ENCODE measurements around the gene FGFR2.

FGFR2 gene

GRCh38 chr10:121610798-121611323, 12.6 kb upstream of the FGFR2 start:
- DNase-seq (ENCODE audit: low read depth) = no peak

DNA sequence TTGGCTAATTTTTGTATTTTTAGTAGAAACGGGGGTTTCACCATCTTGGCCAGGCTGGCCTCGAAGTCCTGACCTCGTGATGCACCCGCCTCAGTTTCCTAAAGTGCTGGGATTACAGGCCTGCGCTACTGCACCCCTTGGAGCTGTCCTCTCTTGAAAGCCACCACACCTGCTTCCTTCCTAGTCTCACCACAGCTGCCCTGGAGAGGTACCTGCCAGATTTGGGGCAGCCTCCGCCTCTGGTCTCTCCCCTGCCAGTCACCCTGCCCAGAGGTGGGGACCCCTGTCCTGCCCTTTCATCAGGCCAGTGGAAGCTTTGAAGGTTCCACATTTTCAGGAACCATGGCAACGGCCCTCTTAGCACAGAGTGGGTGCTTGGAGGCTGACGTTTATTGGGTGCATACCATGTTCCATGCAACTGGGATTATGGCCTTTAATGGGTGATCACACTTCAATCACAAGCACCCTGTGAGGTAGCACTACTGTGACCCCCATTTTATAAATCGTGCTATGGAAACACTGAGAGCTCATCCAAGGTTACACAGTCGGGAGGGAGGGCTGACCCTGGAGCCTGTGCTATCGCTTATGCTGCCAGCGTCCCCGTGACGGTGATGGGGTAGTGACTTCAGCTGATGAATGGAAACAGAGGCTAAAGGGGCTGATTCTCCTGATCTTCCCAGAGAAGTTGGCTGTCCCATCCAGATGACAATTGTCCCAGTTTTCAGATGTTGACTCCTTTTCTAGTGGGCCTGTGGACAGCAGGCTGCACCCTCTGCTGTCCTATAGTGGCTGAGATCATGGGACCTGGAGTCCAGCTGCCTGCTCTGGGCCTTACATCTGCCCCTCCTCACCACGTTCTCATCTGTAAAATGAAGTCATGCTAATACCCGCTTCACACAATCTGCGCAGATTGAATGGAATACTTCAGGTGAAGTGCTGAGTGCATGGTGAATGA, 11.5 kb upstream of the FGFR2 start:
- no peak for DNase-seq (ENCODE audit: low read depth)

- peak; percentile 54 for DNase-seq (ENCODE audit: low read depth)
Observed at GRCh38 chr10:121608469-121609190, 10.4 kb upstream of the FGFR2 start.

GRCh38 chr10:121607310-121608055, 9.2 kb upstream of the FGFR2 start:
- no peak for DNase-seq (ENCODE audit: low read depth)

GRCh38 chr10:121605708-121606107, 7.5 kb upstream of the FGFR2 start:
- no peak for DNase-seq (ENCODE audit: low read depth)

DNA sequence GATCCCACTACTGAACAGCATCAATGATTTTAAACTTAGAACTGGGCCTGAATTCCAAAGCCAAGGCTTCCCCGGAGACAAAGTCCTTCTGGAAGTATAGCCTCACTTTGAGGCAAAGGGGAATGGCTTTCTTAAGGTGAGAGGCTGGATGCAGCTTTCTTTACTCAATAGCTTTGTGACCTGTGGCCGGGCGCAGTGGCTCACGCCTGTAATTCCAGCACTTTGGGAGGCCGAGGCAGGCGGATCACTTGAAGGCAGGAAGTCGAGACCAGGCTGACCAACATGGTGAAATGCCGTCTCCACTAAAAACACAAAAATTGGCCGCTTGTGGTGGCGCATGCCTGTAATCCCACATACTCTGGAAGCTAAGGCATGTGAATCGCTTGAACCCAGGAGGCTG, 3.2 kb upstream of the FGFR2 start:
- no peak for DNase-seq (ENCODE audit: low read depth)

DNA sequence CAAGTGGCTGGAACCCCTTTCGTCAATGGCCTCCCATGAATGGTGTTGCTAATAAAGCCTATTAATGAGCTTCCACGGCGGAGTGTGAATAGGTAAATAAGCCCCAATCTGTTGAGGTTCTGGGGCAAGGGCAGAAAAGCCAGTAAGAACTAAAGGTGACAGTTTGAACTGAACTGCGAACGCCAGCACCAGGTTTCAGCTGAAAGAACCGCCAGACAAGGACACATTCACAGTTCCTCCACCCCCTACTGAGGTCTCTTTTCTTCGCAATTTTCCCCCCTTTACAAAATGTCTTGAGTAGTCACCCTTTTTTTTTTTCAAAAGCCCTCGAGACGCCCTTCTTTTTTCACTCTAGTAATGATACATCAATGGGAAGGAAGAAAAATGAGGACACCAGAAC, 2.4 kb upstream of the FGFR2 start:
- DNase-seq (ENCODE audit: low read depth) = no peak

- DNase-seq (ENCODE audit: low read depth) = no peak
Observed at GRCh38 chr10:121599947-121600346, 1.7 kb upstream of the FGFR2 start.

DNA sequence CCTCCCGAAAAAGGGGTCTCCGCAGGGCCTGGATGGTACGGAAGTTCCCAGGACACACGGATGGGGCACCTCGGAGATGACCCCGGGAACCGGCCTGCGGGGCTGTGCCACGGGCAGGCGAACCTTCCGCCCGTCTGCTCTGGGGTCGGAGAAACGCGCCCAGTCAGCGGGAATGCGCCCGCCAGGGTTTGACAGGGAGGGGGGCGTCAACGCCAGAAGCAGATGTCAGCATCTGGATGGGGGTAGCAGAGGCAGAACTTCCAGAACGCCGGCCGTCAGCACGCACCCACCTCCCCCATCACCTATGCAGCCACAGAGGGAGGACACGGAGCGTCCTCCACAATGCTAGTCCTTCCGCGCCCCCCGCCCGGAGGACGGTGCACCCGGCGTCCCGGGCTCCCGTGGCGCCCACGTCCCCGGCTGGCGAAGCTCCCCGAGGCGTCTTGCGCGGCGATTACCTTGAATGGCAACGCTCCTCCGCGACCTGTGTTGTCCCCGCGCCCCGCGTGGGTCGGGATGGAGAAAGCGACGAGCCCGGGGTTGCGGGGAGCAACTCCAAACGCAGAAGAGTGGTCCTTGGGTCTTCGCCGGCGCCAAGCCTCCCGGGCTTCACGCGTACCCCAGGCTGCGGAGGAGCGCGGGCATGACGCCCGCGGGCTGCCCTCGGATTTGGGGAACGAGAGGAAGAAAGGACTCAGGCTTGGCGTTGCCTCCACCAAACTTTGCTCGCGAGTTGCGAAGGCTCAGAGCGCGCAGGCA, 561 bp downstream of the FGFR2 start:
- DNase-seq (ENCODE audit: low read depth) = no peak

GRCh38 chr10:121596689-121597503, 1.3 kb downstream of the FGFR2 start:
- DNase-seq (ENCODE audit: low read depth) = no peak

- no peak for DNase-seq (ENCODE audit: low read depth)
Observed at GRCh38 chr10:121595806-121596688, 2.2 kb downstream of the FGFR2 start.

DNA sequence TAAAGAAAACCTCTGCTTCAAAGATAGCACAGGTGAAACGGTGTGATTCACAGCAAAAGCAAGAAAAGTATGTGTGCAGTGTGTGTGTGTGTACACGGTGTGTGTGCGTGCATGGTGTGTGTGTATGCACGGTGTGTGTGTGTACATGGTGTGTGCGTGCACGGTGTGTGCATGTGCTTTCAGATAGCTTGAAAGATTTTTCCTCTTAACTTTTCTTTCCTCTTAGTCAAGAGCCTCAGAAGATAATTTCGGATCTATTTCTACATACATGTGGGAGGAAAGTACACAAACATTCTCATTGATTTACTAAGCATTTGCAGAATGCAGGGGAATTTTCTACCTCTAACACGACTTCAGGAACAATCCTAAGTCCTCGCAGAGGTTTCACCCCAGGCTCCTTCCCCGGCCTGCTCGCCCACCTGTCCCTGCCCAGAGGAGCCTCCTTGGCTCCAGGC, 2.9 kb downstream of the FGFR2 start:
- no peak for DNase-seq (ENCODE audit: low read depth)

- DNase-seq (ENCODE audit: low read depth) = no peak
Observed at GRCh38 chr10:121594623-121595350, 3.5 kb downstream of the FGFR2 start.

DNA sequence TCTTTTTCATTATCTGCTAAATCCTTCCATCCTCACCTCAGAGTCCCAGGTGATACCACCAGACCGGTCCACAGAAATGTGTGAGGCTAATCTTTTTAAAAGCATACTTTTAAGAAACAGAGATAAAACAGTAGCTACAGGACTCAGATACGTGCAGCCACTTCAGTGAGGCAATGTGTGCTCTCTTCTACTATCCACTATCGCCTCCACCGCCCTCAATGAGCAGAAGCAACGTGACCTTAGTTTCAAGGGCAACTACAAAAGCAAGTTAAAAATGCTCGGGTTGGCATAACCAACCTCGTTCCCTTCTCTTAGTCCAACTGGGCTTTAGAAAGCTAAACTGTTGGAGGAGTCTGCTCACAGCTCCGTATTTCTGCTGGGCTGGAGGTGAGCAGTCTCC, 4.2 kb downstream of the FGFR2 start:
- DNase-seq (ENCODE audit: low read depth) = no peak

GRCh38 chr10:121593281-121594075, 4.8 kb downstream of the FGFR2 start:
- DNase-seq (ENCODE audit: low read depth) = no peak

DNA sequence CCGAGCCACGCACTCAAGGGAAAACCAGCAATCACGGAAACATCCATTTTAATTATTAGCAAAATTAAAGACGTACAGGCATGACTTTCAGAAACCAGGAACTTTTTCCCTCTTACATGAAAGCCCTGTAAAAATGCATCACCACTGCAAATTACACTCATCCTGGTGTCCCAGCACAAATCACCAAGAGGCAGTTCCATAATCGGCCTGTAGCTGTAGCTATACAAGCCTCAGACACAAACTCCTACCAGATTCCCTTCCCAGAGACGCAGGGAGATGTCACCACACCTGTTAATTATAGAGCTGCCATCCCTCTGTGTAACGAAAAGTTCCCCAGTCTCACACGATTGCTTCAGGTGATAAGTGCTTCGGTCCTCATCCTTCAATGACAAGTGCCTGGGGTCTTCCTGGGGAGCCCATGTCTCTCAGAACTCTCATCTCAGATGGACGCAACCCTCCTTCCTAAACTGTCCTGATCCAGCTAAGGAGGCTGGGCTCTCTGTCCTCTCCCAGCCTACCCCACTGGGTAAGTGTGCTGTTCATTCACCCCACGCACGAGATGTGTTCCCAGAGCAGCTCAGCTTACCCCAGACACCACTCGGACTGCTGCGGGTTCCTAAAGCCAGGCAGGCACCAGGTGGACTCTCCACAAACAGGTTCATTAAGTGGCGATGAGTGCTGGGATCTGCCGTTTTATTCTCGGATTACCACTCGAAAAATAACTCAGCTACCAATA, 5.9 kb downstream of the FGFR2 start:
- DNase-seq (ENCODE audit: low read depth) = no peak

DNA sequence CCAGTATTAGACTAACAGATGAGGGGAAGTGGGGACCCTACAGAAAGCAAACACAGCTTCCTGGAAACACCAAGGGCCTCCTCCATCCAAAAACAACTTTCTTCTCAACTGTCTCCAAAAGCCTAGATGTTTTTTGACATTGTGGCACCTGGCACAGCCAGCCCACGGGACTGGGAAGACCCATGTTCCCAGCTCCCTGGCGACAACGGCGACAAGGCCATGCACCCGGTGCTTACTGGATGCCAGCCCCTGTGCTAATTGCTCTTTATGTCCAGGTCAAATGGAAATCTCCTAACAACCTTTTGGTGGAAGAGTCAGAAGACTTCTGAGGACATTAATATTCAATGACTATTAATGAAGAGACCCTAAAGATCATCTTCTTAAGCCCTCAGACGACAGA, 7.1 kb downstream of the FGFR2 start:
- no peak for DNase-seq (ENCODE audit: low read depth)
